Mammary epithelial cell (primary cell): ENCODE results near the gene OLFM3.

Source experiments
- CTCF ChIP-seq, 2 donors: IDR thresholded peaks in 1 of 2; conservative IDR thresholded peaks in 1 of 2; 2 replicates each; pipeline ENCODE4 v1.5.1; 2011 to 2012; ENCODE audit warnings: inconsistent platforms in 2 of 2, low read length in 2 of 2, mild to moderate bottlenecking in 2 of 2, control low read depth in 1 of 2, low read depth in 1 of 2; ENCODE audit not compliant: insufficient read depth in 1 of 2; ENCODE audit errors: extremely low read depth in 1 of 2
- EZH2 ChIP-seq: IDR thresholded peaks from 2 replicates; pipeline ENCODE4 v1.6.1; 2012; ENCODE audit warnings: low read length, inconsistent platforms, borderline replicate concordance

GRCh38 chr1:101859941-101860340 lies 136.8 kb downstream of the OLFM3 start:
- no peak for TF ChIP-seq EZH2
- TF ChIP-seq CTCF (conservative IDR thresholded peaks at IDR 0.05 in 1 of 2, IDR thresholded peaks at IDR 0.05 in 1 of 2; ENCODE audit: extremely low read depth in 1 of 2, insufficient read depth in 1 of 2, low read depth in 1 of 2, low read length in 2 of 2): no peak
